ENCODE results near the gene CD180.

GRCh38 chr5:67187006-67187715, 9.4 kb downstream of the CD180 start:
- TF ChIP-seq CTCF (IDR thresholded peaks at IDR 0.05): no peak
- TF ChIP-seq POLR2A (IDR thresholded peaks at IDR 0.05): no peak
